GM18511 (cell line): Measurements from ENCODE around the gene IGSF6.
"Not testable (repeated sequence)": the region's sequence is repeated elsewhere in the genome, so short reads cannot be mapped to it uniquely, and the experiment has no call there.

Experiments used
- ATAC-seq: cut with Tn5 transposase; IDR thresholded peaks from one replicate; pipeline ENCODE4 v1.9.1; 2021; ENCODE audit warnings: mild to moderate bottlenecking, moderate library complexity; ENCODE audit not compliant: unreplicated experiment

IGSF6 gene

DNA sequence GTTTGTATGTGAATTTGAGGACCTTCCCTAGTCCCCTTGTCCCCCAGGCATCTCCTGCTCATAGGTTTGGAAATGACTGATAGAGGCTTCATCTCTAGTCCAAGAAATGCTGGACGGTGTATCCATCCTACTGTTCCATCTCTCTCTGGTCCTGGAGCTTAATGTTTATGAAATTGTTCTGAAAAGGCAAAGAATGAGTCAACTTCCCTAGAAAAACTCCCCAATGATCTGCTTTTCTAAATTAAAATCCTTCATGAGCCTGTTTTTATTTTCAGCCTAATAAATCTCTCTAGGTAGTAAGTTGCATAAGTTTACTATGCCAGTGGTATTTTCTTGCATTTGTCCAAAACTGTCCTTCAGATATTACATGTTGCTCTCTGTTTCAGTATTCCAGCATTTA, 2.1 kb upstream of the IGSF6 start:
- ATAC-seq, result no peak

DNA sequence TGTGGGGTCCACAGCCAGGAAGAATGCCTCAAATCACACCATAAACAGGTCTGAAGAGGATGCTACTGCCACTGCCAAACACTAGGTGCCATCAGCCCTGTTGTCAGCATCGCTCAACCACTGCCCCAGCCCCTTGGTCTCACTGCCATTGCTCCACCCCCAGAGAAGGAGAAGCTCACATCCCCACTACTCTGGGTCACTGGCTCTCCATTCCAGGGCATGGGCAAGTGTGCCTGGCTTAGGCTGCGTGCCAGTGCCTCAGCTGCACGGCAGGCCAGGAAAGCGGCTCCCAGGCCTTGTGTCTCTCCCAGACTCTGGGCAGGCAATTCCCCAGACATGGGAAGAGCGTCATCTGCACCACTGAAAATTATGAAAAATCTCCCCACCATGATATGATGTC, 1.2 kb upstream of the IGSF6 start:
- no peak for ATAC-seq

DNA sequence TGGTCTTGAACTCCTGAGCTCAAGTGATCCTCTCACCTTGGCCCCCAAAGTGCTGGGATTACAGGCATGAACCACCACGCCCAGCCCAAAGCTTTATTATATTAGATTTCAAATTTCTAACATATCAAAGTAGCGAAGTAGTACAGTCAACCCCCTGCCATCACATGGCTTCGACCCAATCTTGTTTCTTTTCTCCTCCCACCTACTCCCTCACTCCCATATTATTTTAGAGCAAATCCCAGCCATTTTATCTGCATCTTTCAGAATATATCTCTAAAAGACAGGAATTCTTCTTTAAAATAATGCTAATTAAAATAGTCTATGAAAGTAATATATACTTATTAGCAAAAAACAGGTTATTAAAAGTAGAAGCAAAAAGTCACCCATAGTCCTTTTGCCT, 893 bp downstream of the IGSF6 start:
- ATAC-seq, result no peak

DNA sequence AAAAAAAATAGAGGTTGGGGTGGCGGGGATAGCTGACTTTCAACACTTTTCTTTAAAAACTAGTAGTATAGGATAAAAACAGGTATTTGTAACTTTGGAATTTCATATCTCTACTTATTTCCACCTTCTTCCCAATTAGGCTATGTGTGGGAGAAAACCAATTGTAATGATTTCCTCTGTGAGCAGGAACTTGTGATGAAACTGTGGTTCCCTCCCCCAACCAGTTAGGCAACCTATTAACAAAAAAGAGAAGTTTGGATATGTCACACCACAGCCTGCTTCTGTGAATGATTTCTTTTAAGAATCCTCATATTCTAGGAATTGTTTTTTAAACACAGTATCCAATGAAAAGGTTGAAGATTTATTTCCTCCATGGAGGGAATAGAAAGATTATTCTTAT, 1.9 kb downstream of the IGSF6 start:
- no peak for ATAC-seq

DNA sequence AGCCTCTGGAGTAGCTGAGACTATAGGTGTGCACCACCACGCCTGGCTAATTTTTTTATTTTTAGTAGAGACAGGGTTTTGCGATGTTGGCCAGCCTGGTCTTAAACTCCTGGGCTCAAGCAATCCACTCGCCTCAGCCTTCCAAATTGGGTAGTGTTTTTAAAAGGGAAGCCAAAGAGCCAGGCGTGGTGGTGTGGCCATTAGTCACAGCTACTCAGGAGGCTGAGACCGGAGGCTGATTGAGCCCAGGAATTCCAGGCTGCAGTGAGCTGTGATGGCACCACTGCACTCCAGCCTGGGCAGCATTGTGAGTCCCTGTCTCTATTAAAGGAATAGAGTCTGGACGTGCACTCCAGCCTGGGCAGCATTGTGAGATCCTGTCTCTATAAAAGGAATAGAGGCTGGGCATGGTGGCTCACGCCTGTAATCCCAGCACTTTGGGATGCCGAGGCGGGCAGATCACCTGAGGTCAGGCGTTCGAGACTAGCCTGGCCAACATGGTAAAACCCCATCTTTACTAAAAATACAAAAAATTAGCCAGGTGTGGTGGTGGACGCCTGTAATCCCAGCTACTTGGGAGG, 2.5 kb downstream of the IGSF6 start:
- not testable (repeated sequence) for ATAC-seq

DNA sequence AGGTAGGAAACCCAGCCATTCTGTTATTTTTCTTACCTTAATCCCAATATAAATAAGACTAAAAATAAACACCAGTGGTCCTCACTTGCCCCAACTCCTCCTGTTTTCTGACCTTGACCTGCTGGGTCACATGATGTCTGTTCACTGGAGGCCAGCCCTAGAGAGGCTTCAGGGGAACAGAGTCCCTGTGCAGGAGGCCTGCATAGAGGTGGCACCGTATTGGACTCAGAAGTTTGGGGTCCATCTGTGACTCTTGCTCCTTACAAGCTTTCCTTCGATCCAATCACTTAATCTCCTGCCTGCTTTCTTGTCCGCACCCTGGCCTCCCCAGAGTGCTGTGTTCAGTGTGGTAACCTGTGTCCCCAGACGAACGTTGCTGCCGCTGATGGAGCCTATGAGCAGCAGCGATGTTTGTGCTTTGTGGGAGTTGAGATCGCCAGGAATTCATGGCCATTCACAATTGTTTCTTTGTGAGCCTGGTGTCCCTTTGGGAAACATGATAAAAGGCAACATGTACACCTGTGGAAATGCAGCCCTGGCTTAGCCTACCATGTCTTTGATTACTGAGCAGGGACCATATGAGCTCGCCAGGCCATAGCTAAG, 4.7 kb downstream of the IGSF6 start:
- ATAC-seq, result peak; percentile 10

DNA sequence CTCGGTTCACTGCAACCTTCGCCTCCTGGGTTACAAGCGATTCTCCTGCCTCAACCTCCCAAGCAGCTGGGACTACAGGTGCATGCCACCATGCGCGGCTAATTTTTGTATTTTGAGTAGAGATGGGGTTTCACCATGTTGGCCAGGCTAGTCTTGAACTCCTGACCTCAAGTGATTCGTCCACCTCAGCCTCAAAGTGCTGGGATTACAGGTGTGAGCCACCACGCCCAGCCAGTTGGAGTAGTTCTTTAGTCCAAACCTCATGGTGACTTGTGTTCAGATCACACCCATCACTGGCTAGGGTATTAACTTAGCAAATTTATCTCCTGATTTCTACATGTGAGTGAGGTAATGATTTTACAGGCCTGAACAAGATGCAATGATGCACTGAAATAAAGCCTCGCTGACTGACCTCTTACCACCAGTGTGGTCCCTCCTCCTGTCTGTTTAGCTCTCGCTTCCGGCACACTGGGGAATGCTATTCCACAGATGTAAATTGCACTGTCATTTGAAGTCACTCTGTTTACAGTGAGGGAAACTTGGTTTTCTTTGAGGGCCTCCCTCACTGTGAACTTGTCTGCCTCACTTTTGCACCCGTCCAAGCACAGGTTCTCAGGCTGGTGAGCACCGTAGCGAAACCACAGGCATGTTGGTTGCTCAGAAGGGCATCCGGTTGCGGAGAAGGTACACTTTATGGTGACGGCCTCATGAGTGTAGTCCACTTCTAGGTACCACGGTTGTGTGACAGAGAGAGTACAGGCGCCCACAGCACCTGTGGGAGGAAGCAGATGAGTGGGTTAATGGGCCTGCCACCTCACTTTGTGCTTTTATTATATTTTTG, 5.5 kb downstream of the IGSF6 start:
- ATAC-seq, result peak; percentile 93

DNA sequence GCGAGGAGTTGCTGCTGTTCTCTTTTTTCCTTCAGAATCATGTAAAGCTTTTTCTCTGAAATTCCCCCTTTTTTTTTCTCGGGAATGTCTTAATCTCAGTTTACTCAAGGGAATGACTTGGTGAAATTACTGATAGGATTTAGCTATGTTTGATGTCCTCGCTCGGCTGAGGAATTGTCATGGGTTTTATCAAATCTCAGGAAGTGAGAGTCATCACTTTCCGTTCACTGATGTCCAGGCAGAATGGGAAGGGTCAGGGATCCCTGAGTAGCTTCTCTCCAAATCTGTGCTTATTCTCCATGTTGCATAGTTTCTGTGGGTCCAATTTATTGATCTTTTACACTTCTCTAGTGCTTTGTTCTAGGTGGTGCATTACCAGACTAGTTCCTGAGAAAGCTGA, 6.3 kb downstream of the IGSF6 start:
- no peak for ATAC-seq

DNA sequence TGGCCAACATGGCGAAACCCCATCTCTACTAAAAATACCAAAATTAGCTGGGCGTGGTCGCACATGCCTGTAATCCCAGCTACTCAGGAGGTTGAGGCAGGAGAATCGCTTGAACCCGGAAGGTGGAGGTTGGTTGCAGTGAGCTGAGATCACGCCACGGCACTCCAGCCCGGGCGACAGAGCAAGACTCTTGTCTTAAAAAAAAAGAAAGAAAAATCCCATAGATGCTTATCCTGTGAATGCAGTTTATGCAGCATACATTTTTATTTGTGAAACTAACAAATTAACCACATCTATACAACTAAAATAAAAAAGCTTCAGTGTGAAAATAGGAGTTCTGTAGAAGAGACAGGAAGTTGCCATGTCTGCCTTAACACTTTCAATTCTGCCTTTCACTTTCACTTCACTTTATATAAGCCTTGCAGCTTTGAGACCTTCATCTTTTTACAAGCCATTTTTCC, 7.1 kb downstream of the IGSF6 start:
- ATAC-seq, result peak; percentile 35

DNA sequence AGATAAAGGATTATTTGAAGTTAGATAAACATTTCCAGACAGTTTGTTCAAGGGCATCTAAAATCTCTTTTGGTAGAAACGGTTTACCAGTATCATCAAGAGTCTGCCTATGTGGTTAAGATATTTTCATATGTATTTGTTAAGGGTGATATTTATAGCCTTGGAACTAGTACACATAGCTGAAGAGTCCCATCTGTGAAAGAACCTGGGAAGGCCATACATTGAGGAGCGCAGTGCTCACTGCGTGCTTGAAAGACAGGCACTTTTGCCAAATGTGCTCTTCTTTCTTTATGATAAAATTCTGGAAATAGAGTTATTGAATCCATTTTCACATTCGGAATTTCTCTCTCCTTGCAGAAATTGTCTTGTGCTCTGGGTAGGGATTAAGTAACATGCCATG, 7.7 kb downstream of the IGSF6 start:
- no peak for ATAC-seq

DNA sequence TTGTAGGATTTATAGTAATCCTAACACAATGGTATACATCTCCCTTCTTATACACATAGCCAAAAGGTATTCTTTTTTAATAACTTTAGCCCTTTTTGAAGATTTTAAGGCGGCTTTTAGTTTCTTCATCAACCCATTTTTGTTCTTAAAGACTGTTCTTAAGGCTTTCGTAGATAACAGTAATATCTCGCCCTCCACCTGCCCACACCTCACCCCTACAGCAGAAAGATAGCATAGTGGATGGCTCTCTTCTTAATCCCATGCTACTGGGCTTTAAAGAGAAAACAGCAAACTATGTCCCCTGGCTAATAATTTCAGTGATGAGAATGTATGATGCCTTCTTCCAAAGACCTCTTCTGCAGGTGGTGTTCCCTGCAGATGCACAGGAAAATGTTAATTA, 8.6 kb downstream of the IGSF6 start:
- no peak for ATAC-seq

DNA sequence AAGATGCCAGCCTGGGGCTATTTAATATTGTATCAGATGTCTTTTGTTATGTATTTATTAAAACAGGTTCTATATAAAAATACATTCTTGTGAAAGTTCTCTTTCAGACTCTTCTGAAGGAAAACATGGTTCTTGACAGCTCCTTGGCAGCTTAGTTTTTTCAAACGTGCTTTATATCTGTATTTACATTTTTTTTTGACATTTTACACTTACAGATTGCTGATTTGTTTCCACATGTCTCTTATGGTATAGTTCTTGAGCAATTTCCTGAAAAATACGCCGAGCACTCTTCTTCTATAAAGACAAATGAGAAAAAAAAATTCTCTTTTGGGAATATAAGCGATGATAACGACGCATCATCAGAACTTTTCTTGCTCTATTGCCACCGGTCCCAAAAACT, 9.5 kb downstream of the IGSF6 start:
- no peak for ATAC-seq

DNA sequence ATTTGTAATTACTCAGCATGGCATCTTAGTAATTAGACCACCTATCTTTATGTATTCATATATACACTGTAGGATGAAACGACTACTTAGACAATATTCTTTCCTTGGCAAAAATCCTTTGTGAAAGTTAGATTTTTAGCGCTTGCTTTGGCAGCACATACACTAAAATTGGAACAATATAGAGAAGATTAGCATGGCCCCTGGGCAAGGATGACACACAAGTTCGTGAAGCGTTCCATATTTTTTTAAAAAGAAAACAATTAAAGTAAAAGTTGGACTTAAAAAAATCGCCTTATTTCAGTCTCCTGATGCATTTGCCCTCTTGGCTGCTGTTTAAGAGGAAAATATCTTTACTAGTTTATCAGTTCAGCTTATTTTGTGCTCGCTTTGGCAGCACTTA, 10.5 kb downstream of the IGSF6 start:
- no peak for ATAC-seq

DNA sequence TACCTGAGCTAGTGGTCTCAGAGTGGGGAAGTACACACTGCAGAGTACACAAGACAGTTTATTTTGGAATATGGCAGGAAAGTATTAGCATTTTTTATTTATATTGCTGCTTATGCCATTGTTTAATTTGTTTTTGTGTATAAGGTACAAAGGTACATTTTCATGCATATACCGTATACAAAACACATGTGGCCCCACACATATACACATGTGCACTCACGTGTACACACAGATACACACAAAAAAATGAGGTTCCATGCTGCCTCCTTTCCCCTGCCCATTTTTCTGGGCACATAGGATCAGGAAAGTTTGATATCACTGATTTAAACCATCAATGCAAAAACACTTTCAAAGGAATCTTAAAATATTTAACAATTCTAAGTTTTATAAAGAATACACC, 12.9 kb downstream of the IGSF6 start:
- no peak for ATAC-seq

DNA sequence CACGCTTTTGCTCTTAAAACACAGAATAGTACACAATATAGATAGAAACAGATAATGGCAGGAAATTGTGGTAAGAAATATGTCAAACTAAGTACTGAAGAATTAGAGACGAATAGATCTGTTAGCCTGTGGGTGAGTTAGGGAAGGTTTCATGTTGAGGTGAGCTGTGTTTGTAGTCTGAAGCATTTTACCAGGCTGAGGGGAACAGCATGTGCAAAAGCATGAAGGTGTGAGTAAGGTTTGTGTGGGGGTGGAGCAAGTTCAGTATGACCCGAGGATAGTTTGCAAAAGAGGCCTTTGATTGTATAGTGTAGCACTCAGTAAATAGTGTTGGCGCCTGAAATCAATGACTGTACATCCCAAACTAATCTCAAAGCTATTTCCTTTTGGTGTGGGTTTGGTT, 13.8 kb downstream of the IGSF6 start:
- ATAC-seq, result no peak

DNA sequence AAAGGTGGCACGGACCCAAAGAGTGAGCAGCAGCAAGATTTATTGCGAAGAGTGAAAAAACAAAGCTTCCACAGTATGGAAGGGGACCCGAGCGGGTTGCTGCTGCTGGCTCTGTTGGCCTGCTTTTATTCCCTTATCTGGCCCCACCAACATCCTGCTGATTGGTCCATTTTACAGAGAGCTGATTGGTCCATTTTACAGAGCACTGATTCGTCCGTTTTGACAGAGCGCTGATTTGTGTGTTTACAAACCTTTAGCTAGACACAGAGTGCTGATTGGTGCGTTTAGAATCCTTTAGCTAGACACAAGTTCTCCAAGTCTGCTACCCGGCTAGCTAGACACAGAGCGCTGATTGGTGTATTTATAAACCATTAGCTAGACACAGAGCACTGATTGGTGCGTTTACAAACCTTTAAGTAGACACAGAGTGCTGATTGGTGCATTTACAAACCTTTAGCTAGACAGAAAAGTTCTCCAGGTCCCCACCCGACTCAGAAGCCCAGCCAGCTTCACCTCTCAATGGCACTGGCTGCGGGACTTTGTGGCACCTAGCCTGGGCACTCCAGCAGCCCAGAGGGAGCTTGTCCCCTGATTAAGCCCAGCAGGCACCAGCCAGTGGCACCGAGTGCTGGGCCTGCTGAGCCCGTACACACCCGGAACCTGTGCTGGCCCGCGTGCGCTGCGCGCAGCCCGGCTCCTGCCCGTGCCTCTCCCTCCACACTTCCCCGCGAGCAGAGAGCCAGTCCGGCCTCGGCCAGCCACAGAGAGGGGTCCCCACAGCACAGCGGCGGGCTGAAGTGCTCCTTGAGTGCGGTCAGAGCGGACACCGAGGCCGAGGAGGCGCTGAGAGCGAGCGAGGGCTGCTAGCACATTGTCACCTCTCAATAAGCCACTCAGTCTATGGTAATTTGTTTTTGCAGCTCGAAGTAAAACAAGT, 15.1 kb downstream of the IGSF6 start:
- ATAC-seq, result no peak

DNA sequence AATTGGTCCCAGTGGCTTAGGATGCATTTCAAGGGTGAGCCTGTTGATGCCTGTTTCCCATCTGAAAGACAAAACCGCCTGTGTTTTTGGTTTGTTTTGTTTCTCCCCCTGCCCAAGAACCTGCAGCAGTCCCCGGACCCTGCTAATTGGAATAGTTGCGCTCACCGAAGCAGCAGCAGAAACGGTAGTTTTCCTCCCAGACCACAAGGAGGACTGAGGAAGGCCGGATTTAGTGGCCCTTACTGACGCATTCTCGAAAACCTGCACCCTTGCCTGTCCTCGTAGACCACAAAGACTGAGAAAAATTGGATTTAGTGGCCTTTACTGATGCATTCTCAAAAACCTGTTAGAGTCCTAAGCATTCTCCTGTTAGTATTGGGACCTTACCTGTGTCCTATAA, 16.7 kb downstream of the IGSF6 start:
- ATAC-seq, result not testable (repeated sequence)

DNA sequence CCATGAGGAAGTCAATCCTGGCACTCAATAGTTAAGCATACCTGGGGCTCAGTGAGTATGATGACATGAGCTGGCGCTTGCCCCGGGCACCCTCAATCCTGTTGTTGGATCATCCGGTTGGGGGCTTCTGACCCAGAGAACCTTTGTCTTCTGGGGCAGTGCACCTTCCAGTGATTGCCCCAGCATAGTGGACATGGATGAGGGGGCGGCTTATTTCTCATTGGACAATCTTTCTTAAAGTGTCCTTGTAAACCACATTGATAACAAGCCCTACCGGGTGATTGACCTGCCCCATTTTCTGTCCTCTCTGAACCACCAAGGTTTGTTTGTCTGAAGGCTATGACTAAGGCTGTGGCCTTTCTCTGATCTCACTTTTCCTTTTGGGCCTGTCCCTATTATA, 18.2 kb downstream of the IGSF6 start:
- no peak for ATAC-seq

DNA sequence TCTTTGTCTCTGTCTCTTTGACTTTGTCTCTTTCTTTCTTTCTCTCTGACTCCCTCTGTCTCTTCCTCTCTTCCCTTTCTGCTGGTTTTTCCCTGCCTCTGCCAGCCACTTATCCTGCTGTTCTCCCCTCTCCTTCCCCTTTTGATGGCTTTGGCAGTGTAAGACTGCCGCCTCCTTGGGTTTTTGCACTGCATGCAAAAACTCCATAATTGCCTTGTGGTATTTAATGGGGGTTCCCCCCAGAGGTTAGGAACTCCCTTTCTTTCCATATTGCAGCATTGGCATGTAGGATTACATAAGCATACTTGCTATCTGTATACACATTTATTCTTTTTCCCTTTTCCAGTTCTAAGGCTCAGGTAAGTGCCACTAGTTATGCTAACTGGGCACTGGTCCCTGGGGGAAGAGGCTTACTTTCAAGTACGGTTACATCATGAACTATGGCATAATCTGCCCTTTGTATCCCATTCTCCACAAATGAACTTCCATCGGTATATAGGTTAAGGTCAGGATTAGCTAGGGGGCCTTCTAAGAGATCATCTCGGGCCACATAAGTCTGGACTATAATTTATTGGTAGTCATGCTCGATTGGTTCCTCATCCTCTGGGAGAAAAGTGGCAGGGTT, 20.3 kb downstream of the IGSF6 start:
- not testable (repeated sequence) for ATAC-seq

DNA sequence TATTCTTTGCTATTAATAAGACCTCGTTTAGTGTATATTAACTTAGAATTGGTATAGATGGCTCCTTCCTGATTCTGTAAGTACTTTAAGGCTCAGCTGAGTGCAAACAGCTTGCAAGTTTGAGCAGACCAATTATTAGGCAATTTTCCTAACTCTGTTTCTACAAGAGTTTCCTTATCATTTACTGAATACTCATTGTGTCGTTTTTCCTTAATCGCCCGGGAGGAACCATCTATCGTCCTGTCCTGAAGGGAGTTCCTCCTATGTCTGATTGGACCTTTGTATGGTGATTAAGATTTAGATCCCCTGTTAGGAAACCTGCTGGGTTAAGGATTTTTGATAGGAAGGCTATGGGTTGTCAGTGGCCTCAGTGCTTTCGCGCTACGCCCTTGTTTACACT, 21.0 kb downstream of the IGSF6 start:
- ATAC-seq, result not testable (repeated sequence)

DNA sequence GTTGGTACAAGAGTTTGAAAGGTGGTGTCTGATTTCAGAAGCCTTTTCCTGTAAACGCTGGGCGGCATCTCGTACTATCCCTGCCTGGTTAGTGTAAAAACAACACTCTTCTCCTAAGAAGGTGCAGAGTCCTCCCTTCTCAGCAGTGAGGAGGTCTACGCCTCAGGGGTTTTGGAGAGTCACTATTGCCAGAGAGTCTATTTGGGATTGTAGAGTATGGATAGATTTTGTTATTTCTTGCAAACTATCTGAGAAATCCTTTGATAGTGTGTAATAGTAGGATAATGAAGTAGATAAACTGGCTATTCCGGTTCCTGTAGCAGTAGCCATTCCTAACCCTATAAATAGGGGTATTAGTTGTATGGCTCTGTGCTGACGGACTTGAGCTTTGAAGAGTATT, 21.5 kb downstream of the IGSF6 start:
- ATAC-seq, result not testable (repeated sequence)
